ENCODE measurements around the gene SBSN.

Gene SBSN

GRCh38 chr19:35533822-35534392, 5.8 kb upstream of the SBSN start:
- no peak for DNase-seq (ENCODE audit: low read depth)

GRCh38 chr19:35533201-35533821, 5.2 kb upstream of the SBSN start, which contains the start of gene GAPDHS:
Gene GAPDHS, plus strand, starts transcription at chr19:35533456. Its CDS starts 72 bp downstream, at chr19:35533528.
- DNase-seq (ENCODE audit: low read depth) = no peak

DNA sequence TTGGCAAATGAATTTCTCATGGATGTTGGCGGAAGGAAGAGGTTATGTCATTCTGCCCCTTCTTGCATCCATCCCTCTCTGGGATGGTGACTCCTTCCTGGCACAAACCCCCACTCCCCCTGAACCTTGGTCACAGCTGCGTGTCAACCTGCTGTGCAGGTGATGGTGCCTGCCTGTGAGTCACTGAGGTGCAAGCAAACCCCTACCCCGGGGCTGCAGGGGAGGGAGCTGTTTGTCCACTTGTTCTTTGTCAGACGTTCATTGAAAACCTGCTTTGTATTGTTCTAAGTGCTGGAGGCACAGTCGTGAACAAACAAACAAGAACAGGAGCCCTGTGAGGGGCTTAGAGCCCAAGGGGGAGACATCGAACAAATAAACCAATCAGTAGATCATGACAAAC, 3.2 kb upstream of the SBSN start:
- no peak for DNase-seq (ENCODE audit: low read depth)

DNA sequence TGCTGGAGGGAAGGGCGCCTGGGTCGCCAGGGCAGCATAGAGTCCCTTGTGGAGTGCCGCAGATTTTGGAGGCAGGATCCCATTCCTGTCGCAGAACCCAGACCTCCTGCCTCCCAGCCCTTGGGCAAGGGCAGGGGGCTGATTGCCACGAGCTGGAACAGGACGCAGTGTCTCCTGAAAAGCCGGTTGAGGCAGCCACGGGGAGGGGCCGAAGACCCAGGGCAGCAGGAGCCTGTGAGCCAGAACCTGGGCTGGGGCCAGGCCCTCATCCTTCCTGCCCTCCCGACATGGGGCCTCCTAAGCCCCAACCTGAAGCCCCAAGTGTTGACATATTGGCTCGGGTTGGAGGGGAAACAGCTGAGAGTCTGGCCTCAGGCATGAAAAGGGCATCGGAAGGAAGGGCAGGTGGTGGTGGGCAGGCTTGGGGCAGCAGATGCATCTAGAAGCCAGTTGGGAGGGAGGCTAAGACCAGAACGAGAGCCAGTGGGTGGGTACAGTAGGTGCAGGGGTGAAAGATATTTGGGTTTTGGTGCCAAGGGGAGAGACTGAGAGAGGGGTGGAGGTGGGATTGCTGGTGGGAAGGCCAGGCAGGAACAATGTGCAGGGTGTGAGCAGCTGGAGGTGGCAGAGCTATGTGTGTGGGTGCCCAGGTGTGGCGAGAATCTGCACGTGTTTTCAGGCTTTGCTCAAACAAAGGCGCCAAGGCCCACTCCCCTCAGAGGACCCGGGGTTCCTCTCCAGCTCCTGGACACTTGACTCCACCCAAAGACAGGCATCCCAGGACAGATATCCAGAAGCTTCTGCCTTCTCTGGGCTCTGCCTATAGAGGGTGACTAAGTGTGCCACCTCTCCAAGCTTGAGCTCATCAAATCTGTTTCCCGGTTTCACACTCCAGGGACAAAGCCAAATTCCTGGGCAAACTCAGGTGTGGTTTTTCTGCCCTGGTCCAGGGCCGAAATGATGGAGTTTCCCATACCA, 1.4 kb upstream of the SBSN start:
- no peak for DNase-seq (ENCODE audit: low read depth)

DNA sequence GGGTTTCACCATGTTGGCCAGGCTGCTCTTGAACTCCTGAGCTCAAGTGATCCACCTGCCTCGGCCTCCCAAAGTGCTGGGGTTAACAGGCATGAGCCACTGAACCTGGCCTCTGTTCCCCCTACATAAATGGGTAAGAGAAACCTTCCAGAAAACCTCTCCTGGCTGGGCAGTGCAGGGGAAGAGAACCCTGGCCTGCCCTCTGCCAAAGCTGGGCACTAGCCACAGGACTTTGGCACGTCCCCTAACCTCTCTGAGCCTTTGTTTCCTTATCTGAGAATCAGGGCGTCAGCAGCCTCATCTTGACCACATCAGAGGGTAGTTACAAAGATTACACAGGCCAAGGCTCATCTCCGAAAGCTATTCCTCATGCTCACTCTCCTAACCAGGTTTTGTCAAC, 2.2 kb downstream of the SBSN start:
- DNase-seq (ENCODE audit: low read depth) = no peak

DNA sequence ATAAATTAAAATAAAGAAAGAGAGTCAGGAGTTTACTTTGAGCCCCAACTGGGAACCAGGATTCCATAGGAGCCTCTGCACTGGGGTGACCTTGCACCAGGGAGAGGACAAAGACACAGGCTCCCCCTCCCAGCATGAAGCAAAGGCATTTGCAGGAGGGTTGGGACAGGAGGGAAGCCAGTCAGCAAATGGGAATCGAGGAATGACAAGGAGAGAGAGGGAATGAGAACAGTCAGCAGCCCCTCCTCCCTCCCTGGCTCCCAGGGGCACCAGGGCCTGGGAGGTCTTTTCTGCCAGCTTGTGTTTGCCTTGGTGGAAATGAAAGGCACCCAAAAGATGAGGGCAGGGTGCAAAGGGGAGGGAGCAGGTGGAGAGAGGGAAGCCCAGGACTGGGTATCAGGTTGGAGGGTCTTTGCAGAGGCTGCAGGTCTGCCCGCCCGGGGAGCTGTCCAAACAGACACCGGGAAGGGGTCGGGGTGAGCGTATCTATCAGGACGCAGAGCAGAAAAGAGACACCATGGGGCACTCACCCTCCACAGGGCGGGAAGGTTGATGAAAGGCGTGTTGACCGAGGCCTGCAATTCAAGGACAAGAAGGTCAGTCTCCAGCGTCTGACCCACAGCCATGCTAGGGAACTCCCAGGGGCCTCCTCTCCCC, 3.8 kb downstream of the SBSN start:
- DNase-seq (ENCODE audit: low read depth) = no peak

DNA sequence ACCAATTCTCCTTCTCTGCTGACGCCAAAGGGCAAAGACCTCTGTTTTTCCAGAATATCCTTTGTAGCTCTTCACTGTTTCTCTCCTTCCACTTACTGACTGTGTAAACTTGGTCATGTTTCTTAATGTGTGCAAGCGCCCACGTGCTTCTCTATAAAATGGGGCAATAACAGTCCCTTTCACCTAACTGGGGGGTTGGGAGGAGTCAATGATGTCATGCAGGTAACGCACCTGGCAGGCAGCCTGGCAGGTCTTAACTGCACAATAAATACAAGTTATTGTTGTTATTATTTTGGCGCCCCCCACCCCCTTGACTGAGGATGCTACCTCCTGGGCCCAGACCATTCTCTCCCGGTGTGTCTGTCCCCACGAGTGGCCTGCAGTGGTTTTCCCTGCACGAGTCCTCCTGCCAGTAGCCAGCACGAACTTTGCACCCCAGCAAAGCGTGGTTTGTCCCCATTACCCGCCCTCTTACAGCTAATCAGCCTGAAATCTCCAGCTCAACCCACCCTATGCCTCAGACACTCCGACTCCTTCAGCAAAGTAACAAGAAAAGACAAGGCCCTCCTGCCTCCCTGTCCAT, 5.3 kb downstream of the SBSN start:
- DNase-seq (ENCODE audit: low read depth) = no peak

- no peak for DNase-seq (ENCODE audit: low read depth)
Measured at GRCh38 chr19:35521124-35521743, 6.9 kb downstream of the SBSN start.

GRCh38 chr19:35519291-35519690, 8.8 kb downstream of the SBSN start:
- DNase-seq (ENCODE audit: low read depth) = no peak

GRCh38 chr19:35518313-35518712, 9.8 kb downstream of the SBSN start:
- DNase-seq (ENCODE audit: low read depth) = peak; percentile 99

DNA sequence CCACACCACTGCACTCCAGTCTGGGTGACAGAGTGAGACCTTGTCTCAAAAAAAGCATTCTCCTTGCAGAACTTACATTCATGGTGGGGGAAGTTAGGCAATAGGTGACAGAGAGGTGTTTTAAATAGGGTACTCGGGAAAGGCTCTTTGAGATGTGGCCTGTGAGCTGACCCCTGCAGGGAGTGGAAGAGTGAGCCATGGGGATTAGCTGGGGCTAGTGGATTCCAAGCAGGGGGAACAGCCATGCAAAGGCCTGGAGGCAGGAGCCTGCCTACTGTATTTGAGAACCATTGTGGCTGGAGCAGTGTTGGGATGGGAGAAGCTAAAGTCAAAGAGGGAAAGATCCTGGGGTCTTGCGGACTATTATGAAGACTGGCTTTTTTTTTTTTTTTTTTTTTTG, 10.8 kb downstream of the SBSN start:
- no peak for DNase-seq (ENCODE audit: low read depth)

DNA sequence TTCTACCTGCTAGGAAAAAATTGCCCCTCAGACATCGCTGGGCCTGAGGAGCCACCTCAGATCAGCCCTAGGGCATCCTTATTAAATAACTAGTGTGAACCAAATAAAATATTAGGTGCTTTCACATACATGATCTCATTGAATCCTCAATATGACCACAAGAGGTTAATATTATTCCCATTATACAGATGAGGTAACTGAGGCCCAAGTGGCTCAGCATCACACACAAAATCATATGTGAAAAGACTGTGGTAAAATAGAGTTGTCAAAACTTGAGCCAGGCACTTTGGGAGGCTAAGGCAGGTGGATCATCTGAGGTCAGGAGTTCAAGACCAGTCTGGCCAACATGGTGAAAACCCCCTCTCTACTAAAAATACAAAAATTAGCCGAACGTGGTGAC, 11.8 kb downstream of the SBSN start:
- no peak for DNase-seq (ENCODE audit: low read depth)

- no peak for DNase-seq (ENCODE audit: low read depth)
Measured at GRCh38 chr19:35514282-35514809, 13.8 kb downstream of the SBSN start.

DNA sequence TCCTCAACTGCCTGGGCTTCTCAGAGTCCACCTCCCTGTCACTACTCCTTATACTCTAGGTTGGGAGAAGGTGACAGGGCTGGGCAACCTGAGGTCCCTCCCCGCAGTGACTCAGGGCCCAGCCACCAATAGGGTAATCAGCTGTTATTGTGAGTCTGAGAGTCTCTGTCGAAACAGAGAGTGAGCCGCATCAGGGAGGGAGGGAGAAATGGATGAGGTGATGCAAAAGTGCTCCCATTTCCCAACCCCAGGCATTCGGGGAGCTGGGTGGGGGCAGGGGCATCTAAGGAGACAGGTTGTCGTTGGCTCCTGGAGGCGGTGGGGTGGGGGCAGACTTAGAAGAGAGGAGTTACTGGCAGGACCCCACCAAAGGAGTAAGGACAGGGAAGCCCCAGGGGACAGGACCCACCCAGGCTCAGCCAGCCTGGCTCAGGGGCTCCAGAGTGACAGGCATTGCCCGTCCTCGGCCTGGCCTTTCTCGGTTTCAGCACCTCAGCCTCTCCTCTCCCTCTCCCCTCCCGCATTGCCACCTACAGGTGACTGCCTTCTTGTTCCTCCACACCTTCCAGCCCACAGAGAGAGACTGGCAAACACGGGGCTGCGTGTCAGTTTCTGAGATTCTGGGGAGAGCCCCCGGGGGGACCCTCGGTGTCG, 14.4 kb downstream of the SBSN start, which contains the start of gene DMKN:
Gene DMKN, minus strand, starts transcription at position 22 of the 654 bp plus-strand sequence. CDS start 174 bp downstream, outside the sequence.
- DNase-seq (ENCODE audit: low read depth) = no peak

DNA sequence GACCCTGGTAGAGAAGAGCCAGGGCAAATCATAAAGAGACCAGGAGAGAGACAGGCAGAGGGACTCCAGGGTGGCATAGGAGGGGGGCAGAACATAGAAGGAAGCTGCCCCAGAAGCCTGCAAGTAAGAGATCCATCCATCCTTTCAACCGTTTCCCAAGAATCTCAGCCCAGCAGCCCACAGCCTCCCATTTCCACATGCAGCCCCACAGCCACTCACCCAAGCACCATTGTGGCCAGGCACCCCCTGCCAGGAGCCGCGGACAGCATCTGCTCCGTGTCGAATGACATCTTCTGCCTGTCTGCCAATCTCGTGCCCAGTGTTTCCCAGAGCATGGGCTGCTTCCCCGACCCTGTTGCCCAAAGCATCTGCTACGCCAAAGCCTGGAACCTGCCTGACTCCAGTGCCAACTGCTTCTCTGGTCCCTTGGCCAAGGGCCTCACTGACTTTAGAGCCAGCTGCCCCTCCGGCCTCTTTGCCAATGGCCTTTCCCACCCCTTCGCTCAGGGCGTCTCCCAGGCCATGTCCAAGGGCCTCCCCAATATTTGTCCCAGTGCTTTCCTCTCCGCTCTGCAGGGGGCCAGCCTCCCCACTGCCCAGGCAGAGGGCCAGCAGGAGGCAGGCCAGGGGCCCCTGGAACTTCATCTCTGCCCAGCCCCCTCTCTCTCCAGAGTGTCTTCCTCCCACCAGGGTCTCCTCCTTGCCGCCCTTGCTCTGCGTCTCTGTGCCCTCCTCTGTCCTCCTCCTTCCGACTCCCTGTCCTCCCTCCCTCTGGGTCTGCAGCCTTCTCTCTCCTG, 15.1 kb downstream of the SBSN start:
- DNase-seq (ENCODE audit: low read depth) = no peak

GRCh38 chr19:35511337-35511736, 16.8 kb downstream of the SBSN start:
- no peak for DNase-seq (ENCODE audit: low read depth)

- DNase-seq (ENCODE audit: low read depth) = no peak
Measured at GRCh38 chr19:35510626-35510964, 17.5 kb downstream of the SBSN start.

- DNase-seq (ENCODE audit: low read depth) = peak; percentile 64
Measured at GRCh38 chr19:35509861-35510625, 18.1 kb downstream of the SBSN start.

GRCh38 chr19:35509018-35509652, 19.0 kb downstream of the SBSN start:
- no peak for DNase-seq (ENCODE audit: low read depth)

All from HS-27A (cell line).